Measurements from ENCODE around the gene C21orf58.

C21orf58 gene

GRCh38 chr21:46328151-46328550 is 4.5 kb upstream of the C21orf58 start:
- H3K27me3 ChIP-seq (ENCODE audit: control insufficient read depth, insufficient read depth, low read length), result no peaks in the 10 kb centered on the region
- peaks cover 6% of the 10 kb centered on the region for H3K4me1 ChIP-seq (ENCODE audit: control insufficient read depth, insufficient read depth, low read length)
- peaks cover 13% of the 10 kb centered on the region for H3K36me3 ChIP-seq (ENCODE audit: control insufficient read depth, insufficient read depth, low read length)
- no peak overlapping the region for H3K9ac ChIP-seq (ENCODE audit: low read length)
- H3K27ac ChIP-seq (ENCODE audit: low read depth, low read length), result no peak overlapping the region
- no peak overlapping the region for H3K4me3 ChIP-seq (ENCODE audit: low read length)

GRCh38 chr21:46327711-46328110 is 4.0 kb upstream of the C21orf58 start:
- Histone ChIP-seq H3K9ac (ENCODE audit: low read length) (no peak overlapping the region), H3K4me3 (ENCODE audit: low read length) (no peak overlapping the region), H3K36me3 (ENCODE audit: control insufficient read depth, insufficient read depth, low read length) (peaks cover 13% of the 10 kb centered on the region), H3K27ac (ENCODE audit: low read depth, low read length) (no peak overlapping the region), H3K27me3 (ENCODE audit: control insufficient read depth, insufficient read depth, low read length) (no peaks in the 10 kb centered on the region), H3K4me1 (ENCODE audit: control insufficient read depth, insufficient read depth, low read length) (peaks cover 10% of the 10 kb centered on the region)

- Histone ChIP-seq H3K4me1 (ENCODE audit: control insufficient read depth, insufficient read depth, low read length) (peaks cover 14% of the 10 kb centered on the region), H3K36me3 (ENCODE audit: control insufficient read depth, insufficient read depth, low read length) (peaks cover 13% of the 10 kb centered on the region), H3K9ac (ENCODE audit: low read length) (no peak overlapping the region), H3K27me3 (ENCODE audit: control insufficient read depth, insufficient read depth, low read length) (no peaks in the 10 kb centered on the region), H3K27ac (ENCODE audit: low read depth, low read length) (no peak overlapping the region), H3K4me3 (ENCODE audit: low read length) (no peak overlapping the region)
Observed at GRCh38 chr21:46326110-46326703, 2.5 kb upstream of the C21orf58 start.

- H3K36me3 ChIP-seq (ENCODE audit: control insufficient read depth, insufficient read depth, low read length), result peaks cover 10% of the 10 kb centered on the region
- H3K4me1 ChIP-seq (ENCODE audit: control insufficient read depth, insufficient read depth, low read length), result peaks cover 14% of the 10 kb centered on the region
- H3K27me3 ChIP-seq (ENCODE audit: control insufficient read depth, insufficient read depth, low read length), result no peaks in the 10 kb centered on the region
- H3K27ac ChIP-seq (ENCODE audit: low read depth, low read length), result peak overlapping the region; percentile 78
- H3K4me3 ChIP-seq (ENCODE audit: low read length), result peak overlapping the region; percentile 56
- H3K9ac ChIP-seq (ENCODE audit: low read length), result peak overlapping the region; percentile 32
Observed at GRCh38 chr21:46325073-46325912, 1.6 kb upstream of the C21orf58 start.

GRCh38 chr21:46324390-46325072 is 861 bp upstream of the C21orf58 start:
- Histone ChIP-seq H3K4me3 (ENCODE audit: low read length) (peak overlapping the region; percentile 86), H3K27me3 (ENCODE audit: control insufficient read depth, insufficient read depth, low read length) (no peaks in the 10 kb centered on the region), H3K4me1 (ENCODE audit: control insufficient read depth, insufficient read depth, low read length) (peaks cover 14% of the 10 kb centered on the region), H3K27ac (ENCODE audit: low read depth, low read length) (peak overlapping the region; percentile 92), H3K36me3 (ENCODE audit: control insufficient read depth, insufficient read depth, low read length) (peaks cover 9% of the 10 kb centered on the region), H3K9ac (ENCODE audit: low read length) (peak overlapping the region; percentile 86)

- Histone ChIP-seq H3K9ac (ENCODE audit: low read length) (peak overlapping the region; percentile 27), H3K27me3 (ENCODE audit: control insufficient read depth, insufficient read depth, low read length) (no peaks in the 10 kb centered on the region), H3K27ac (ENCODE audit: low read depth, low read length) (no peak overlapping the region), H3K4me1 (ENCODE audit: control insufficient read depth, insufficient read depth, low read length) (peaks cover 14% of the 10 kb centered on the region), H3K4me3 (ENCODE audit: low read length) (peak overlapping the region; percentile 82), H3K36me3 (ENCODE audit: control insufficient read depth, insufficient read depth, low read length) (peaks cover 5% of the 10 kb centered on the region)
Observed at GRCh38 chr21:46323227-46323709, 402 bp downstream of the C21orf58 start.

- peaks cover 14% of the 10 kb centered on the region for H3K4me1 ChIP-seq (ENCODE audit: control insufficient read depth, insufficient read depth, low read length)
- H3K27me3 ChIP-seq (ENCODE audit: control insufficient read depth, insufficient read depth, low read length), result no peaks in the 10 kb centered on the region
- H3K9ac ChIP-seq (ENCODE audit: low read length), result peak overlapping the region; percentile 27
- H3K4me3 ChIP-seq (ENCODE audit: low read length), result peak overlapping the region; percentile 82
- peaks cover under 1% of the 10 kb centered on the region for H3K36me3 ChIP-seq (ENCODE audit: control insufficient read depth, insufficient read depth, low read length)
- H3K27ac ChIP-seq (ENCODE audit: low read depth, low read length), result no peak overlapping the region
Observed at GRCh38 chr21:46322351-46323226, 1.1 kb downstream of the C21orf58 start.

GRCh38 chr21:46320331-46320801 is 3.3 kb downstream of the C21orf58 start:
- Histone ChIP-seq H3K27ac (ENCODE audit: low read depth, low read length) (no peak overlapping the region), H3K27me3 (ENCODE audit: control insufficient read depth, insufficient read depth, low read length) (no peaks in the 10 kb centered on the region), H3K36me3 (ENCODE audit: control insufficient read depth, insufficient read depth, low read length) (no peaks in the 10 kb centered on the region), H3K9ac (ENCODE audit: low read length) (no peak overlapping the region), H3K4me3 (ENCODE audit: low read length) (no peak overlapping the region), H3K4me1 (ENCODE audit: control insufficient read depth, insufficient read depth, low read length) (peaks cover 10% of the 10 kb centered on the region)

GRCh38 chr21:46319186-46319585 is 4.5 kb downstream of the C21orf58 start:
- Histone ChIP-seq H3K27ac (ENCODE audit: low read depth, low read length) (no peak overlapping the region), H3K4me3 (ENCODE audit: low read length) (no peak overlapping the region), H3K4me1 (ENCODE audit: control insufficient read depth, insufficient read depth, low read length) (peaks cover 9% of the 10 kb centered on the region), H3K36me3 (ENCODE audit: control insufficient read depth, insufficient read depth, low read length) (no peaks in the 10 kb centered on the region), H3K27me3 (ENCODE audit: control insufficient read depth, insufficient read depth, low read length) (no peaks in the 10 kb centered on the region), H3K9ac (ENCODE audit: low read length) (no peak overlapping the region)

GRCh38 chr21:46318464-46318845 is 5.2 kb downstream of the C21orf58 start:
- Histone ChIP-seq H3K36me3 (ENCODE audit: control insufficient read depth, insufficient read depth, low read length) (no peaks in the 10 kb centered on the region), H3K4me1 (ENCODE audit: control insufficient read depth, insufficient read depth, low read length) (peaks cover 9% of the 10 kb centered on the region), H3K9ac (ENCODE audit: low read length) (no peak overlapping the region), H3K27me3 (ENCODE audit: control insufficient read depth, insufficient read depth, low read length) (no peaks in the 10 kb centered on the region), H3K4me3 (ENCODE audit: low read length) (no peak overlapping the region), H3K27ac (ENCODE audit: low read depth, low read length) (no peak overlapping the region)

- H3K4me3 ChIP-seq (ENCODE audit: low read length), result no peak overlapping the region
- no peak overlapping the region for H3K9ac ChIP-seq (ENCODE audit: low read length)
- H3K36me3 ChIP-seq (ENCODE audit: control insufficient read depth, insufficient read depth, low read length), result no peaks in the 10 kb centered on the region
- no peaks in the 10 kb centered on the region for H3K27me3 ChIP-seq (ENCODE audit: control insufficient read depth, insufficient read depth, low read length)
- no peak overlapping the region for H3K27ac ChIP-seq (ENCODE audit: low read depth, low read length)
- H3K4me1 ChIP-seq (ENCODE audit: control insufficient read depth, insufficient read depth, low read length), result peaks cover 6% of the 10 kb centered on the region
Observed at GRCh38 chr21:46317710-46318463, 5.8 kb downstream of the C21orf58 start.
